DND-41 (cell line): ENCODE data around the gene ZNF260.

Experiments
- ATAC-seq: fragments of 200-7000 bp; cut with Tn5 transposase; 3 replicates; pipeline ENCODE4 v1.9.1; 2021; ENCODE audit warnings: low read depth; ENCODE audit not compliant: insufficient read depth
- DNase-seq: peaks from one replicate; pipeline ENCODE4 v3.0.0-alpha.2; 2020
- H2AFZ ChIP-seq: 2 replicates; pipeline ENCODE4 v1.6.0; 2012; ENCODE audit warnings: low read depth, low read length
- H3K27ac ChIP-seq: 2 replicates; pipeline ENCODE4 v1.5.1; 2012; ENCODE audit warnings: low read length, inconsistent platforms
- H3K27me3 ChIP-seq: fragments of 200-600 bp; sonication (generic); 2 replicates; pipeline ENCODE4 v1.6.0; 2012; ENCODE audit warnings: low read length, mild to moderate bottlenecking, inconsistent platforms; ENCODE audit not compliant: insufficient read depth, poor library complexity
- H3K36me3 ChIP-seq: 2 replicates; pipeline ENCODE4 v1.5.1; 2012; ENCODE audit warnings: low read length, inconsistent platforms; ENCODE audit not compliant: insufficient read depth
- H3K4me1 ChIP-seq: 2 replicates; pipeline ENCODE4 v1.5.1; 2012; ENCODE audit warnings: mild to moderate bottlenecking, low read length; ENCODE audit not compliant: insufficient read depth
- H3K4me2 ChIP-seq: 2 replicates; pipeline ENCODE4 v1.6.0; 2012; ENCODE audit warnings: mild to moderate bottlenecking, moderate library complexity, low read length, inconsistent platforms; ENCODE audit not compliant: insufficient read depth
- H3K4me3 ChIP-seq, 2 experiments: fragments of 200-600 bp in 1 of 2; shearing (Covaris generic) in 1 of 2; 2 replicates each; pipeline ENCODE4 v1.5.1; 2012 to 2016; ENCODE audit warnings: inconsistent platforms in 2 of 2, low read length in 2 of 2, mild to moderate bottlenecking in 2 of 2, low read depth in 1 of 2, moderate library complexity in 1 of 2
- H3K79me2 ChIP-seq: 2 replicates; pipeline ENCODE4 v1.6.0; 2012; ENCODE audit warnings: low read length, inconsistent platforms; ENCODE audit not compliant: insufficient read depth
- H3K9ac ChIP-seq: 2 replicates; pipeline ENCODE4 v1.6.0; 2012; ENCODE audit warnings: low read depth, mild to moderate bottlenecking, inconsistent platforms, low read length, moderate library complexity
- H3K9me3 ChIP-seq: 2 replicates; pipeline ENCODE4 v1.5.1; 2012; ENCODE audit warnings: low read length, moderate library complexity, mild to moderate bottlenecking, inconsistent platforms; ENCODE audit not compliant: insufficient read depth, severe bottlenecking
- H4K20me1 ChIP-seq: 2 replicates; pipeline ENCODE4 v1.6.0; 2012; ENCODE audit warnings: low read length; ENCODE audit not compliant: insufficient read depth
- EZH2 ChIP-seq: IDR thresholded peaks from 3 replicates; pipeline ENCODE4 v1.6.1; 2012; ENCODE audit warnings: borderline replicate concordance, low read depth, mild to moderate bottlenecking, moderate library complexity, low read length, inconsistent platforms; ENCODE audit not compliant: severe bottlenecking
- TF ChIP-seq, protein P1 (sequence below): IDR thresholded peaks from 2 replicates; pipeline ENCODE4 v1.5.1; 2012; ENCODE audit warnings: borderline replicate concordance, low read length, moderate library complexity, mild to moderate bottlenecking; ENCODE audit not compliant: poor library complexity, severe bottlenecking; ENCODE audit errors: extremely low read depth

Gene ZNF260

DNA sequence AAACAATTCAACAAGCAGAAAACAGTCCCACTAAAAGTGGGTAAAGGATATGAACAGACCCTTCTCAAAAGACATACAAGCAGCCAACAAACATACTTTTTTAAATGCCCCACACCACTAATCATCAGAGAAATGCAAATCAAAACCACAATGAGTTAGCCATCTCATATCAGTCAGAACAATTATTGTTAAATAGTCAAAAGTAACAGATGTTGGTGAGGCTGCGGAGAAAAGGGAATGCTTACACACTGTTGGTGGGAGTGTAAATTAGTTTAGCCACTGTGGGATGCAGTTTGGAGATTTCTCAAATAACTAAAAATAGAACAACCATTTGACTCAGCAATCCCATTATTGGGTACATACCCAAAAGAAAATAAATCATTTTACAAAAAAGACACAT, 36.3 kb upstream of the ZNF260 start:
- Histone ChIP-seq H3K9me3 (peaks cover 46% of the 10 kb centered on the region), H3K4me1 (no peaks in the 10 kb centered on the region), H2AFZ (no peak overlapping the region), H3K27me3 (no peaks in the 10 kb centered on the region), H3K9ac (no peak overlapping the region), H3K27ac (no peak overlapping the region), H3K4me2 (no peak overlapping the region), H4K20me1 (no peaks in the 10 kb centered on the region), H3K79me2 (peaks cover 87% of the 10 kb centered on the region), H3K36me3 (peaks cover 83% of the 10 kb centered on the region), H3K4me3 (no peak overlapping the region)
- ATAC-seq = no peak
- DNase-seq = no peak
- TF ChIP-seq, protein P1, sequence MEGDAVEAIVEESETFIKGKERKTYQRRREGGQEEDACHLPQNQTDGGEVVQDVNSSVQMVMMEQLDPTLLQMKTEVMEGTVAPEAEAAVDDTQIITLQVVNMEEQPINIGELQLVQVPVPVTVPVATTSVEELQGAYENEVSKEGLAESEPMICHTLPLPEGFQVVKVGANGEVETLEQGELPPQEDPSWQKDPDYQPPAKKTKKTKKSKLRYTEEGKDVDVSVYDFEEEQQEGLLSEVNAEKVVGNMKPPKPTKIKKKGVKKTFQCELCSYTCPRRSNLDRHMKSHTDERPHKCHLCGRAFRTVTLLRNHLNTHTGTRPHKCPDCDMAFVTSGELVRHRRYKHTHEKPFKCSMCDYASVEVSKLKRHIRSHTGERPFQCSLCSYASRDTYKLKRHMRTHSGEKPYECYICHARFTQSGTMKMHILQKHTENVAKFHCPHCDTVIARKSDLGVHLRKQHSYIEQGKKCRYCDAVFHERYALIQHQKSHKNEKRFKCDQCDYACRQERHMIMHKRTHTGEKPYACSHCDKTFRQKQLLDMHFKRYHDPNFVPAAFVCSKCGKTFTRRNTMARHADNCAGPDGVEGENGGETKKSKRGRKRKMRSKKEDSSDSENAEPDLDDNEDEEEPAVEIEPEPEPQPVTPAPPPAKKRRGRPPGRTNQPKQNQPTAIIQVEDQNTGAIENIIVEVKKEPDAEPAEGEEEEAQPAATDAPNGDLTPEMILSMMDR = no peak
- no peak for TF ChIP-seq EZH2

DNA sequence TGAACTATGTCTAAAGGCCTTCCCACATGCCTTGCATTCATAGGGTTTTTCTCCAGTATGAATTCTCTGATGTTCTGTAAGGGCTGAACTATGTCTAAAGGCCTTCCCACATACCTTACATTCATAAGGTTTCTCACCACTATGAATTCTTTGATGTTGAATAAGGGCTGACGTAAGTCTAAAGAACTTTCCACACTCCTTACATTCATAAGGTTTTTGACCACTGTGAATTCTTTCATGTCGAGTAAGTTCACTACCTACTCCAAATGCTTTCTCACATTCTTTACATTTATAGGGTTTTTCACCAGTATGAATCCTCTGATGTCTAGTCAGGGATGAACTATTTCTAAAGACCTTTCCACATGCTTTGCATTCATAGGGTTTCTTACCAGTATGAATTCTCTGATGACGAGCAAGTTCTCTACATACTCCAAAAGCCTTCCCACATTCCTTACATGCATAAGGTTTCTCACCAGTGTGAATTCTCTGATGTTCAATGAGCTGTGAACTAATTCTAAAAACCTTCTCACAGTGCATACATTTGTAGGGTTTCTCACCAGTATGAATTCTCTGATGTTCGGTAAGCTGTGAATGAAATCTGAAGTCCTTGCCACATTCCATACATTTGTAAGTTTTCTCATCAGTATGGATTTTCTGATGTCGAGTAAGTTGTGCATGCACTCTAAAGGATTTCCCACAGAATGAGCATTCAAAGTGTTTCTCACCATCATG, 19.1 kb upstream of the ZNF260 start:
- H3K4me3 ChIP-seq = no peak overlapping the region
- H3K4me2 ChIP-seq = no peak overlapping the region
- no peak for DNase-seq
- ATAC-seq = no peak
- TF ChIP-seq, protein P1 = no peak
- H3K27me3 ChIP-seq = no peaks in the 10 kb centered on the region
- H3K9me3 ChIP-seq = peaks cover 95% of the 10 kb centered on the region
- H3K79me2 ChIP-seq = no peaks in the 10 kb centered on the region
- H3K36me3 ChIP-seq = peaks cover 95% of the 10 kb centered on the region
- H3K27ac ChIP-seq = no peak overlapping the region
- no peak overlapping the region for H3K9ac ChIP-seq
- no peaks in the 10 kb centered on the region for H3K4me1 ChIP-seq
- no peak overlapping the region for H2AFZ ChIP-seq
- H4K20me1 ChIP-seq = no peaks in the 10 kb centered on the region

DNA sequence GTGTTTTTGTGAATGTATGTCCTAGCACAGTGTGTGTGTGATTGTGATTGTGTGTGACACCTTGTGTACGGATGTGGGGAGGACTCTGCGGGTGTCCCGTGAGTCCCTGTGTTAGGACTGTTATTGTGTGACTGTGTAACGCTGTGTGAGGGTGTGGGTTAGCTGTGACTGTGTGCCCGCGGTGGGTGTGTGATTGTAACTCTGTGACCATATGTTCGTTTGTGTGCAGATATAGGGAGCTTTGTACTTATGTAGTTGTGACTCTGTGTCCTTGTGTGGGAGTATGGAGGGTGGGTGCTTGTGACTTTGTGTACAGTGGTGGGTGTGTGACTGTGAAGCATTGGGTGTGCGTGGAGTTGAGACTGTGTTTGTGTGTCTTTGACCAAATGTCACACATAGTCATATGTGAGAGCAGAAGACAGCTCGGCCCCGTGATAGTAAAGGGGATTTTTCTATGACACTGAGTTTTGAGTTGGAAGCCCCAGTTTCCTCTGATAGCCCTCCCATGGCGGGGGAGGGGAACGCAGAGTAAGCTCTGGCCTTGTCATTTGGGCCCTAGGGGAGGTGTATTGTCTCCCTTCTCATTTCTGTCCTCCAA, 949 bp upstream of the ZNF260 start:
- H3K9ac ChIP-seq = peak overlapping the region; percentile 76
- peaks cover 60% of the 10 kb centered on the region for H3K79me2 ChIP-seq
- H3K36me3 ChIP-seq = peaks cover 34% of the 10 kb centered on the region
- peaks cover 27% of the 10 kb centered on the region for H3K4me1 ChIP-seq
- peak overlapping the region; percentile 99 for H2AFZ ChIP-seq
- H3K9me3 ChIP-seq = peaks cover 24% of the 10 kb centered on the region
- H3K4me3 ChIP-seq = peak overlapping the region; percentile 39 to 76
- no peaks in the 10 kb centered on the region for H3K27me3 ChIP-seq
- peak overlapping the region; percentile 85 for H3K4me2 ChIP-seq
- peak overlapping the region; percentile 94 for H3K27ac ChIP-seq
- ATAC-seq (peak; percentile 32), DNase-seq (peak; percentile 29)
- no peaks in the 10 kb centered on the region for H4K20me1 ChIP-seq
- TF ChIP-seq, protein P1 = no peak

DNA sequence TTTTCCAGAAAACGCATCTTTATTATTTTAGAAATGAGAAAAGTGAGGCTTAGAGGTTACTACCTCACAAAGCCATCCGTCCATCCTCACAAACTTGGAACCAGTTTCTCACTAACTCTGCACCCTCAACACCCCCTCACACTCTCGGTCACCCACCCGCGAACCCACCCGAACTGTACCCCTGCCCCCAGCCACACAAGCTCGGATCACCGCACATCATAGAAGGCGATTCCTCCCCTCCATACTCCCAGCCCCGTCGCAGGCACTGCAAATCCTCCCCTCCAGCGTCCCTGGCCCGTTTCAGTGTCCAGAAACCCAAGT, 238 bp downstream of the ZNF260 start:
- peaks cover 26% of the 10 kb centered on the region for H3K9me3 ChIP-seq
- no peak for TF ChIP-seq EZH2
- TF ChIP-seq, protein P1 = no peak
- DNase-seq (no peak), ATAC-seq (peak; percentile 34)
- H2AFZ ChIP-seq = peak overlapping the region; percentile 99
- H3K27me3 ChIP-seq = no peaks in the 10 kb centered on the region
- peak overlapping the region; percentile 76 for H3K9ac ChIP-seq
- H3K36me3 ChIP-seq = peaks cover 36% of the 10 kb centered on the region
- peaks cover 66% of the 10 kb centered on the region for H3K79me2 ChIP-seq
- H3K4me2 ChIP-seq = peak overlapping the region; percentile 85
- H3K4me1 ChIP-seq = peaks cover 27% of the 10 kb centered on the region
- peak overlapping the region; percentile 39 to 76 for H3K4me3 ChIP-seq
- H3K27ac ChIP-seq = peak overlapping the region; percentile 94
- no peaks in the 10 kb centered on the region for H4K20me1 ChIP-seq
